ACC112 (cell line): Measurements from ENCODE around the gene HPS1.

Experiments
- H2AFZ ChIP-seq: fragments of 200-600 bp; sonication (generic); one replicate; pipeline ENCODE4 v1.6.0; 2017; ENCODE audit warnings: antibody characterized with exemption, low read length; ENCODE audit not compliant: unreplicated experiment
- H3K27ac ChIP-seq: fragments of 200-600 bp; sonication (generic); 2 replicates; pipeline ENCODE4 v1.5.1; 2014; ENCODE audit warnings: low read depth, mild to moderate bottlenecking, antibody characterized with exemption, low read length, moderate library complexity
- H3K27me3 ChIP-seq: fragments of 200-600 bp; sonication (generic); 2 replicates; pipeline ENCODE4 v1.6.1; 2014; ENCODE audit warnings: mild to moderate bottlenecking, antibody characterized with exemption, low read length, moderate library complexity, mixed read lengths; ENCODE audit not compliant: insufficient read depth
- H3K36me3 ChIP-seq: fragments of 200-600 bp; sonication (generic); 2 replicates; pipeline ENCODE4 v1.6.1; 2016; ENCODE audit warnings: mild to moderate bottlenecking, antibody characterized with exemption, low read length, moderate library complexity, mixed read lengths; ENCODE audit not compliant: insufficient read depth
- H3K4me1 ChIP-seq: fragments of 200-600 bp; sonication (generic); one replicate; pipeline ENCODE4 v1.6.1; 2016; ENCODE audit warnings: low read length, mixed read lengths; ENCODE audit not compliant: insufficient read depth, unreplicated experiment, control insufficient read depth
- H3K4me3 ChIP-seq: fragments of 200-600 bp; sonication (generic); 2 replicates; pipeline ENCODE4 v1.5.1; 2014; ENCODE audit warnings: mild to moderate bottlenecking, low read depth, low read length
- H3K79me2 ChIP-seq: fragments of 200-600 bp; sonication (generic); one replicate; pipeline ENCODE4 v1.6.0; 2016; ENCODE audit warnings: low read length; ENCODE audit not compliant: control insufficient read depth, unreplicated experiment, insufficient read depth

The HPS1 gene

GRCh38 chr10:98449287-98449686 lies 2.6 kb upstream of the HPS1 start:
- Histone ChIP-seq H3K36me3 (peaks cover 3% of the 10 kb centered on the region; the same call in 1 of the 2 replicates), H3K27me3 (no peaks in the 10 kb centered on the region; the same call in 1 of the 2 replicates), H3K4me1 (peaks cover 8% of the 10 kb centered on the region), H3K79me2 (peaks cover 15% of the 10 kb centered on the region), H3K4me3 (no peak overlapping the region), H3K27ac (no peak overlapping the region), H2AFZ (no peak overlapping the region)

GRCh38 chr10:98446151-98446660 lies 529 bp downstream of the HPS1 start:
- peak overlapping the region; percentile 97 for H3K4me3 ChIP-seq
- H2AFZ ChIP-seq, result peak overlapping the region; percentile 81
- H3K36me3 ChIP-seq, result peaks cover 9% of the 10 kb centered on the region; the same call in 1 of the 2 replicates
- H3K79me2 ChIP-seq, result peaks cover 15% of the 10 kb centered on the region
- no peaks in the 10 kb centered on the region; the same call in 1 of the 2 replicates for H3K27me3 ChIP-seq
- peaks cover 13% of the 10 kb centered on the region for H3K4me1 ChIP-seq
- peak overlapping the region; percentile 66 for H3K27ac ChIP-seq

- H3K27ac ChIP-seq, result no peak overlapping the region
- H3K79me2 ChIP-seq, result peaks cover 15% of the 10 kb centered on the region
- H2AFZ ChIP-seq, result no peak overlapping the region
- peaks cover 13% of the 10 kb centered on the region for H3K36me3 ChIP-seq
- no peaks in the 10 kb centered on the region for H3K27me3 ChIP-seq
- H3K4me1 ChIP-seq, result peaks cover 13% of the 10 kb centered on the region
- H3K4me3 ChIP-seq, result peak overlapping the region; percentile 97
Observed at GRCh38 chr10:98445200-98445812, 1.4 kb downstream of the HPS1 start.

GRCh38 chr10:98444314-98445006 lies 2.3 kb downstream of the HPS1 start:
- peaks cover 13% of the 10 kb centered on the region for H3K36me3 ChIP-seq
- H3K4me3 ChIP-seq, result no peak overlapping the region
- peaks cover 15% of the 10 kb centered on the region for H3K79me2 ChIP-seq
- H2AFZ ChIP-seq, result no peak overlapping the region
- no peak overlapping the region for H3K27ac ChIP-seq
- no peaks in the 10 kb centered on the region for H3K27me3 ChIP-seq
- H3K4me1 ChIP-seq, result peaks cover 13% of the 10 kb centered on the region

GRCh38 chr10:98438715-98439114 lies 8.0 kb downstream of the HPS1 start:
- H3K27ac ChIP-seq, result no peak overlapping the region
- peaks cover 5% of the 10 kb centered on the region for H3K4me1 ChIP-seq
- H3K36me3 ChIP-seq, result peaks cover 39% of the 10 kb centered on the region
- H3K4me3 ChIP-seq, result no peak overlapping the region
- no peak overlapping the region for H2AFZ ChIP-seq
- H3K79me2 ChIP-seq, result no peaks in the 10 kb centered on the region
- H3K27me3 ChIP-seq, result no peaks in the 10 kb centered on the region

- H3K36me3 ChIP-seq, result peaks cover 53% of the 10 kb centered on the region
- H3K4me1 ChIP-seq, result peaks cover under 1% of the 10 kb centered on the region
- no peak overlapping the region for H3K27ac ChIP-seq
Observed at GRCh38 chr10:98436704-98437103, 10.0 kb downstream of the HPS1 start.

GRCh38 chr10:98435178-98435577 lies 11.6 kb downstream of the HPS1 start:
- no peaks in the 10 kb centered on the region for H3K27me3 ChIP-seq
- no peak overlapping the region for H3K27ac ChIP-seq
- no peaks in the 10 kb centered on the region for H3K4me1 ChIP-seq
- H3K4me3 ChIP-seq, result no peak overlapping the region
- no peak overlapping the region for H2AFZ ChIP-seq
- H3K36me3 ChIP-seq, result peaks cover 52% of the 10 kb centered on the region
- no peaks in the 10 kb centered on the region for H3K79me2 ChIP-seq

More at GRCh38 chr10:98436704-98437103, 10.0 kb downstream of the HPS1 start:
- H2AFZ ChIP-seq, result no peak overlapping the region
- no peaks in the 10 kb centered on the region for H3K27me3 ChIP-seq
- no peaks in the 10 kb centered on the region for H3K79me2 ChIP-seq
- no peak overlapping the region for H3K4me3 ChIP-seq

- no peak overlapping the region for H3K4me3 ChIP-seq
- no peak overlapping the region for H2AFZ ChIP-seq
- no peak overlapping the region for H3K27ac ChIP-seq
- no peaks in the 10 kb centered on the region for H3K27me3 ChIP-seq
- no peaks in the 10 kb centered on the region for H3K4me1 ChIP-seq
- no peaks in the 10 kb centered on the region for H3K79me2 ChIP-seq
- peaks cover 49% of the 10 kb centered on the region for H3K36me3 ChIP-seq
Observed at GRCh38 chr10:98433881-98434732, 12.6 kb downstream of the HPS1 start.

- no peak overlapping the region for H2AFZ ChIP-seq
- H3K4me3 ChIP-seq, result no peak overlapping the region
- no peaks in the 10 kb centered on the region for H3K4me1 ChIP-seq
- H3K36me3 ChIP-seq, result peaks cover 43% of the 10 kb centered on the region
- H3K27ac ChIP-seq, result no peak overlapping the region
- H3K27me3 ChIP-seq, result no peaks in the 10 kb centered on the region
- H3K79me2 ChIP-seq, result no peaks in the 10 kb centered on the region
Observed at GRCh38 chr10:98433371-98433770, 13.4 kb downstream of the HPS1 start.

GRCh38 chr10:98432330-98432729 lies 14.4 kb downstream of the HPS1 start:
- H3K4me3 ChIP-seq, result no peak overlapping the region
- no peaks in the 10 kb centered on the region for H3K4me1 ChIP-seq
- H3K27me3 ChIP-seq, result no peaks in the 10 kb centered on the region
- H3K79me2 ChIP-seq, result no peaks in the 10 kb centered on the region
- H2AFZ ChIP-seq, result no peak overlapping the region
- H3K27ac ChIP-seq, result no peak overlapping the region
- peaks cover 39% of the 10 kb centered on the region for H3K36me3 ChIP-seq
